Measurements from ENCODE around the gene TLE2. TPM values are rescaled to one million over a fixed set of nuclear protein-coding genes. Genes with fewer than 3 reads are reported as not detected.

TLE2 gene
- total RNA-seq, 1 experiment from 2014 or later: 6.2 TPM

GRCh38 chr19:3073931-3074595 is 45.0 kb upstream of the TLE2 start:
- BruUV-seq (replicated peaks): no TSS peak
- in situ Hi-C loops (cut with HindIII; ENCODE audit: low pct_unique_long_range_greater_than_20kb, low sequenced_read_pairs) (no loop called here), intact Hi-C loops (cut with micrococcal nuclease; ENCODE audit: unreplicated experiment) (no loop called here)
- H3K9me3 ChIP-seq (ENCODE audit: control insufficient read depth, insufficient read depth, low read depth, low read length): no peaks in the 10 kb centered on the region
- no peaks in the 10 kb centered on the region for H3K36me3 ChIP-seq (ENCODE audit: control insufficient read depth, insufficient read depth, low read length)
- no peaks in the 10 kb centered on the region for H3K27me3 ChIP-seq (ENCODE audit: control insufficient read depth, insufficient read depth, low read length)
- no peak for TF ChIP-seq REST (IDR thresholded peaks at IDR 0.05; ENCODE audit: insufficient read depth in 1 of 2, low read depth in 2 of 2, low read length in 1 of 2)
- no peak for TF ChIP-seq TCF7L2 (IDR thresholded peaks at IDR 0.05; ENCODE audit: low read depth, low read length)
- no peak for TF ChIP-seq SIN3A (IDR thresholded peaks at IDR 0.05; ENCODE audit: borderline replicate concordance, insufficient read depth, low read depth, low read length)
- TF ChIP-seq POLR2AphosphoS5 (IDR thresholded peaks at IDR 0.05; ENCODE audit: low read depth, low read length): no peak
- TF ChIP-seq, protein P1, sequence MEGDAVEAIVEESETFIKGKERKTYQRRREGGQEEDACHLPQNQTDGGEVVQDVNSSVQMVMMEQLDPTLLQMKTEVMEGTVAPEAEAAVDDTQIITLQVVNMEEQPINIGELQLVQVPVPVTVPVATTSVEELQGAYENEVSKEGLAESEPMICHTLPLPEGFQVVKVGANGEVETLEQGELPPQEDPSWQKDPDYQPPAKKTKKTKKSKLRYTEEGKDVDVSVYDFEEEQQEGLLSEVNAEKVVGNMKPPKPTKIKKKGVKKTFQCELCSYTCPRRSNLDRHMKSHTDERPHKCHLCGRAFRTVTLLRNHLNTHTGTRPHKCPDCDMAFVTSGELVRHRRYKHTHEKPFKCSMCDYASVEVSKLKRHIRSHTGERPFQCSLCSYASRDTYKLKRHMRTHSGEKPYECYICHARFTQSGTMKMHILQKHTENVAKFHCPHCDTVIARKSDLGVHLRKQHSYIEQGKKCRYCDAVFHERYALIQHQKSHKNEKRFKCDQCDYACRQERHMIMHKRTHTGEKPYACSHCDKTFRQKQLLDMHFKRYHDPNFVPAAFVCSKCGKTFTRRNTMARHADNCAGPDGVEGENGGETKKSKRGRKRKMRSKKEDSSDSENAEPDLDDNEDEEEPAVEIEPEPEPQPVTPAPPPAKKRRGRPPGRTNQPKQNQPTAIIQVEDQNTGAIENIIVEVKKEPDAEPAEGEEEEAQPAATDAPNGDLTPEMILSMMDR (IDR thresholded peaks at IDR 0.05): no peak
- no peak overlapping the region for H3K4me3 ChIP-seq (ENCODE audit: low read depth in 2 of 2, low read length in 2 of 2)
- CTCF ChIA-PET: no interaction called here
- ATAC-seq (no peak), DNase-seq (ENCODE audit: low read depth, low spot score) (no peak)
- POLR2A ChIA-PET: no interaction called here
- no peak overlapping the region for H3K27ac ChIP-seq (ENCODE audit: low read length)
- H3K4me1 ChIP-seq (ENCODE audit: control insufficient read depth, insufficient read depth, low read length): no peaks in the 10 kb centered on the region; the same call in 1 of the 2 replicates

GRCh38 chr19:3073159-3073563 is 44.1 kb upstream of the TLE2 start:
- no peak for ATAC-seq

More at GRCh38 chr19:3073159-3073563, 44.1 kb upstream of the TLE2 start:
- no peak overlapping the region for H3K27ac ChIP-seq (ENCODE audit: low read length)
- H3K4me3 ChIP-seq (ENCODE audit: low read depth in 2 of 2, low read length in 2 of 2): no peak overlapping the region
- TF ChIP-seq REST (IDR thresholded peaks at IDR 0.05; ENCODE audit: insufficient read depth in 1 of 2, low read depth in 2 of 2, low read length in 1 of 2) (no peak), SIN3A (IDR thresholded peaks at IDR 0.05; ENCODE audit: borderline replicate concordance, insufficient read depth, low read depth, low read length) (no peak), TCF7L2 (IDR thresholded peaks at IDR 0.05; ENCODE audit: low read depth, low read length) (no peak), POLR2AphosphoS5 (IDR thresholded peaks at IDR 0.05; ENCODE audit: low read depth, low read length) (no peak)
- TF ChIP-seq, protein P1 (IDR thresholded peaks at IDR 0.05): no peak
- intact Hi-C loops (cut with micrococcal nuclease; ENCODE audit: unreplicated experiment) (no loop called here), in situ Hi-C loops (cut with HindIII; ENCODE audit: low pct_unique_long_range_greater_than_20kb, low sequenced_read_pairs) (no loop called here)
- no TSS peak for BruUV-seq (replicated peaks)
- H3K9me3 ChIP-seq (ENCODE audit: control insufficient read depth, insufficient read depth, low read depth, low read length): no peaks in the 10 kb centered on the region
- ChIA-PET CTCF (no interaction called here), POLR2A (interaction anchor here (0.7 kb wide), 1 partner anchor 19 kb away, joined by 8 read pairs; no protein-coding TSS in a partner anchor)
- no peaks in the 10 kb centered on the region for H3K36me3 ChIP-seq (ENCODE audit: control insufficient read depth, insufficient read depth, low read length)
- no peaks in the 10 kb centered on the region for H3K27me3 ChIP-seq (ENCODE audit: control insufficient read depth, insufficient read depth, low read length)
- no peak for DNase-seq (ENCODE audit: low read depth, low spot score)
- no peaks in the 10 kb centered on the region; the same call in 1 of the 2 replicates for H3K4me1 ChIP-seq (ENCODE audit: control insufficient read depth, insufficient read depth, low read length)

Data from Panc1 (cell line).